MCF 10A (cell line): ENCODE data around the gene TMEM135. TPM values are rescaled to one million over a fixed set of nuclear protein-coding genes. Genes with fewer than 3 reads are reported as not detected.
A peak's percentile ranks its signal among the peaks of the same experiment; 100 is the strongest.

ENCODE experiments used
- BruUV-seq: library from RNA; stranded (reverse); fragments of 400-500 nt; replicated peaks from 2 replicates; lab custom pipeline; 2021; lab: Mats Ljungman, UMichigan
- CTCF ChIA-PET: fragments of 300-600 bp; sonication (Branson Sonifier 250); formaldehyde crosslinking; extraction: SDS; loops from one replicate; lab custom pipeline; 2021; ENCODE audit warnings: antibody characterized with exemption, inconsistent platforms; lab: Yijun Ruan, JAX
- POLR2A ChIA-PET: fragments of 300-600, 350-650 bp; sonication (Branson Sonifier 250); formaldehyde crosslinking; extraction: SDS; loops from one replicate; lab custom pipeline; 2020; ENCODE audit warnings: antibody characterized with exemption, inconsistent platforms; lab: Yijun Ruan, JAX
- DNase-seq: peaks from one replicate; pipeline ENCODE4 v3.0.0-alpha.2; 2018; ENCODE audit not compliant: unreplicated experiment
- H3K27ac Mint-ChIP-seq: one replicate; pipeline ENCODE4 v1.8.0; 2022; ENCODE audit warnings: mild to moderate bottlenecking, low read depth, mixed read lengths; ENCODE audit not compliant: unreplicated experiment
- H3K27me3 Mint-ChIP-seq: one replicate; pipeline ENCODE4 v1.8.0; 2022; ENCODE audit warnings: mixed read lengths; ENCODE audit not compliant: insufficient read depth, unreplicated experiment
- H3K36me3 Mint-ChIP-seq: one replicate; pipeline ENCODE4 v1.8.0; 2022; ENCODE audit warnings: mild to moderate bottlenecking, moderate library complexity, mixed read lengths; ENCODE audit not compliant: insufficient read depth, unreplicated experiment
- H3K4me1 Mint-ChIP-seq: one replicate; pipeline ENCODE4 v1.8.0; 2022; ENCODE audit warnings: mixed read lengths; ENCODE audit not compliant: insufficient read depth, unreplicated experiment
- H3K4me3 Mint-ChIP-seq: one replicate; pipeline ENCODE4 v1.8.0; 2022; ENCODE audit warnings: mild to moderate bottlenecking, moderate library complexity, mixed read lengths; ENCODE audit not compliant: unreplicated experiment
- H3K9me3 Mint-ChIP-seq: one replicate; pipeline ENCODE4 v1.8.0; 2022; ENCODE audit warnings: mixed read lengths; ENCODE audit not compliant: unreplicated experiment
- CTCF ChIP-seq: fragments of 200-600 bp; IDR thresholded peaks from one replicate; pipeline ENCODE4 v1.8.0; 2022; ENCODE audit warnings: antibody characterized with exemption, mild to moderate bottlenecking; ENCODE audit not compliant: unreplicated experiment
- intact Hi-C: fragments of 100-400 bp; cut with micrococcal nuclease; formaldehyde crosslinking; loops from 2 replicates; pipeline ENCODE4 v1.14.1; 2022
- total RNA-seq: library from RNA; stranded (reverse); gene quantifications from 2 replicates; pipeline ENCODE4 v1.2.3, GENCODE V29; 2022

The TMEM135 gene
- total RNA-seq, 1 experiment from 2014 or later: 10.7 TPM

GRCh38 chr11:87301785-87302540 is 264.2 kb downstream of the TMEM135 start:
- CTCF ChIA-PET: interaction anchor here (0.6 to 4.3 kb wide), 6 partner anchors 11 to 370 kb away, joined by 3 to 49 read pairs (median 4); no protein-coding TSS in a partner anchor
- intact Hi-C loops: no loop called here
- no peak for TF ChIP-seq CTCF
- POLR2A ChIA-PET: interaction anchor here (0.6 to 1.1 kb wide), 2 partner anchors 317 to 431 kb away, joined by 3 to 5 read pairs; no protein-coding TSS in a partner anchor
- Mint-ChIP-seq H3K4me1 (no peaks in the 10 kb centered on the region), H3K36me3 (peaks cover 11% of the 10 kb centered on the region), H3K9me3 (no peaks in the 10 kb centered on the region), H3K27me3 (no peaks in the 10 kb centered on the region), H3K4me3 (no peak overlapping the region), H3K27ac (no peak overlapping the region)
- no peak for DNase-seq
- BruUV-seq: no TSS peak

- no peaks in the 10 kb centered on the region for H3K9me3 Mint-ChIP-seq
- BruUV-seq: no TSS peak
- H3K36me3 Mint-ChIP-seq: peaks cover 21% of the 10 kb centered on the region
- H3K27ac Mint-ChIP-seq: no peak overlapping the region
- no peak overlapping the region for H3K4me3 Mint-ChIP-seq
- no peak for DNase-seq
- peaks cover 6% of the 10 kb centered on the region for H3K4me1 Mint-ChIP-seq
- no peaks in the 10 kb centered on the region for H3K27me3 Mint-ChIP-seq
- POLR2A ChIA-PET: no interaction called here
- TF ChIP-seq CTCF: no peak
- intact Hi-C loops: no loop called here
- CTCF ChIA-PET: interaction anchor here (0.6 to 0.8 kb wide), 3 partner anchors 14 to 327 kb away, joined by 3 to 7 read pairs (median 4); no protein-coding TSS in a partner anchor
These were observed 266.7 kb downstream of the TMEM135 start for GRCh38 chr11:87304412-87304811.

- H3K9me3 Mint-ChIP-seq: no peaks in the 10 kb centered on the region
- intact Hi-C loops: no loop called here
- no peaks in the 10 kb centered on the region for H3K27me3 Mint-ChIP-seq
- ChIA-PET POLR2A (interaction anchor here (0.9 kb wide), 1 partner anchor 209 kb away, joined by 5 read pairs; no protein-coding TSS in a partner anchor), CTCF (interaction anchor here (0.5 to 1.1 kb wide), 3 partner anchors 48 to 411 kb away, joined by 3 to 4 read pairs (median 4); no protein-coding TSS in a partner anchor)
- no peak overlapping the region for H3K27ac Mint-ChIP-seq
- no peak for TF ChIP-seq CTCF
- BruUV-seq: no TSS peak
- peaks cover 6% of the 10 kb centered on the region for H3K4me1 Mint-ChIP-seq
- H3K36me3 Mint-ChIP-seq: peaks cover 30% of the 10 kb centered on the region
- no peak for DNase-seq
- H3K4me3 Mint-ChIP-seq: no peak overlapping the region
These were observed 268.6 kb downstream of the TMEM135 start for GRCh38 chr11:87306262-87306851.

- H3K27me3 Mint-ChIP-seq: no peaks in the 10 kb centered on the region
- intact Hi-C loops: no loop called here
- CTCF ChIA-PET: interaction anchor here (0.5 to 0.7 kb wide), 2 partner anchors 48 to 412 kb away, joined by 3 to 4 read pairs; no protein-coding TSS in a partner anchor
These were observed 269.4 kb downstream of the TMEM135 start for GRCh38 chr11:87307101-87307500.

More at GRCh38 chr11:87307101-87307500, 269.4 kb downstream of the TMEM135 start:
- Mint-ChIP-seq H3K36me3 (peaks cover 30% of the 10 kb centered on the region), H3K4me3 (no peak overlapping the region), H3K27ac (peak overlapping the region; percentile 46), H3K4me1 (peaks cover 6% of the 10 kb centered on the region), H3K9me3 (no peaks in the 10 kb centered on the region)
- POLR2A ChIA-PET: no interaction called here
- no peak for TF ChIP-seq CTCF
- DNase-seq: peak; percentile 4
- BruUV-seq: no TSS peak
